NCI-H2196 treated with DMSO at 0.1 percent for 48 hours (cell line): Measurements from ENCODE around the gene YY2.
"Not testable (repeated sequence)": the region's sequence is repeated elsewhere in the genome, so short reads cannot be mapped to it uniquely, and the experiment has no call there.

Source experiments
- DNase-seq: peaks from one replicate; lab custom pipeline; 2025; ENCODE audit not compliant: unreplicated experiment; lab: John Stamatoyannopoulos, UW

The YY2 gene

DNA sequence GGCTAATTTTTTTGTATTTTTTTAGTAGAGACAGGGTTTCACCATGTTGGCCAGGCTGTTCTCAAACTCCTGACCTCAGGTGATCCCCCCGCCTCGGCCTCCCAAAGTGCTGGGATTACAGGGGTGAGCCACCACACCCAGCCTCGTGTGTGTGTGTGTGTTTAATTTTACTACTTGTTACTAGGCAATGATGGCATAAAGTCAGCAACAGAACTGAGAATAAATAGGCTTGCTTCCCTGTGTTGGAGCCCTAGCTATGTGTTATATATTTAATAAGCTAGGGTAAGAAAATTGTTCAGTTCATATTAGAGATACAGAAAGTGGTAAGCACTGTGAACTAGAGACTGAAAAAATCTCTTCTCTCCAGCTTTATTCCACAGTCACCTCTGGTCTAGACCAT is 18.4 kb downstream of the YY2 start:
- not testable (repeated sequence) for DNase-seq

GRCh38 chrX:21875013-21875412 is 19.2 kb downstream of the YY2 start:
- no peak for DNase-seq

GRCh38 chrX:21881881-21882574 is 26.2 kb downstream of the YY2 start:
- no peak for DNase-seq

DNA sequence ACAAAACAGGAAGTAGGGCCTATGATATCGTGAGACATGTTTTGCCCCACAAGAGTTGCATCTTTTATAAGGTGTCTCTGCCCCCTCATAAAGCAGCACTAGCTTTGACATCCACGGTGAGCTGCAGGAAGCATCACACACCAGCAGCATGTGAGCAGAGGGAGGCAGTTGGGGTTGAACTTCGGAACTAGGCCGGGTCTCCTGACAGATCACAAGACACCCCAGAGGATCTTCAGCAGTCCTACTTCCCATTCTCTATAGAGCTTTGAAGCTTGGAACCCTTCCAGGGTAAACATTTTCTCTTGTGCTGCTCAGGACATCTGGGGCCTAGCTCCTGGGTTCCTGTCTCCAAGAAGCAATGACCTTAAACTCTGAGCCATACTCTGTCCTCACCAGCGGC is 27.5 kb downstream of the YY2 start:
- DNase-seq, result no peak

GRCh38 chrX:21885568-21885967 is 29.8 kb downstream of the YY2 start:
- no peak for DNase-seq

DNA sequence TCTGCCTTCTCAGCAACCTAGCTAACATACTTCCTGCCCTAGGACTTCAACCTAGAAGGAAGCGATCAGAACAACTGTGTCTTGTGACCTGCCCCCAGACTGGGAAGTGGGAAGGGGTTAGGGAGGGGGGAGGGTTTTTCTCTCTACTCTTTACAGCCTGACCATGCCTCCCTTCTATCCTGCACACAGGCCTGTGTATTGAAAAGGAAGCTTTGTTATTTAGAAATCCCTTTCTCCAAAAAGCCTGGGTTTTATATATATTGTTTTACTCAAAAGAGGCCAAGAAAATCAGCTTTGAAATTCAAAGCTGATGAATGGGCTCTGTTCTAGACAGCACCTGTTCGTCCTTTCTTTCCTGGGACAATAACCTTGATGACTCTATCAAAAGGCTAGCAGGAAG is 49.5 kb downstream of the YY2 start:
- DNase-seq, result no peak

GRCh38 chrX:21905953-21906352 is 50.2 kb downstream of the YY2 start:
- DNase-seq, result no peak

DNA sequence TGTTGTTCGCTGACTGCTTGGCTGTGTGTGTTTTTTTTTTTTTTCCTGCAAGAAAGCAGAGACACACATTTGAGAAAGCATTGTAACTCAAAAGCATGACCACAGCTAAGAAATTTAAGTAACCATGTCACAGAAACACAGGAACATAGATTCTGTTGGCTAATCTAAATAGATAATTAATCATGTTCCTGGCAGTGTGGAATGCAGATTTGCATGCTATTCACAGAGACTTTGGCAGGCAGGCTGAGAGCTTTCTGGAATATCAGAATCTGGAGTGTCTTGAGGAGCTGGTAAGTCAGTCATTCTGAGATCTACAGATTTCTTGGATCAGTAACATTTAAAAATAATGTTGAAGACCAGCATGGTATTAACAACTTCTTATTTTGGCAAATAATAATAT is 51.5 kb downstream of the YY2 start:
- no peak for DNase-seq
